WTC11 (cell line): ENCODE results near the gene PBX3. TPM values are rescaled to one million over a fixed set of nuclear protein-coding genes. Genes with fewer than 3 reads are reported as not detected.

Experiments
- ATAC-seq: fragments of 200-7000 bp; cut with Tn5 transposase; 2 replicates; pipeline ENCODE4 v1.10.0; 2021; ENCODE audit warnings: mild to moderate bottlenecking, moderate library complexity
- CTCF ChIA-PET: fragments of 300-600 bp; sonication (Branson Sonifier 250); formaldehyde crosslinking; loops from one replicate; lab custom pipeline; 2021; ENCODE audit warnings: antibody characterized with exemption; lab: Charles Lee
- POLR2A ChIA-PET: fragments of 350-600 bp; sonication (Branson Sonifier 250); formaldehyde crosslinking; loops from one replicate; lab custom pipeline; 2021; ENCODE audit warnings: antibody characterized with exemption; lab: Charles Lee
- DNase-seq: peaks from one replicate; pipeline ENCODE4 v3.0.0; 2021; ENCODE audit warnings: low spot score
- H3K27ac Mint-ChIP-seq: 2 replicates; pipeline ENCODE4 v1.8.0; 2021; ENCODE audit warnings: mixed read lengths
- H3K27me3 Mint-ChIP-seq: 2 replicates; pipeline ENCODE4 v1.8.0; 2021; ENCODE audit warnings: low read depth, mild to moderate bottlenecking, moderate library complexity, mixed read lengths
- H3K36me3 Mint-ChIP-seq: 2 replicates; pipeline ENCODE4 v1.8.0; 2021; ENCODE audit warnings: mixed read lengths
- H3K4me1 Mint-ChIP-seq: 2 replicates; pipeline ENCODE4 v1.8.0; 2022; ENCODE audit warnings: mixed read lengths
- H3K4me3 Mint-ChIP-seq: 2 replicates; pipeline ENCODE4 v1.8.0; 2021; ENCODE audit warnings: mild to moderate bottlenecking, moderate library complexity, mixed read lengths
- H3K9me3 Mint-ChIP-seq: 2 replicates; pipeline ENCODE4 v1.8.0; 2021; ENCODE audit warnings: mixed read lengths
- ATF6 ChIP-seq: sonication (generic); formaldehyde crosslinking; IDR thresholded peaks from 2 replicates; pipeline ENCODE4 v1.8.1; 2023; ENCODE audit warnings: mild to moderate bottlenecking, missing genetic modification reagents
- CREM ChIP-seq: sonication (generic); formaldehyde crosslinking; IDR thresholded peaks from 2 replicates; pipeline ENCODE4 v1.8.1; 2022; ENCODE audit warnings: mild to moderate bottlenecking, missing genetic modification reagents, moderate library complexity
- FOXJ3 ChIP-seq: sonication (generic); formaldehyde crosslinking; IDR thresholded peaks from 2 replicates; pipeline ENCODE4 v1.9.0; 2021; ENCODE audit warnings: missing genetic modification reagents, mild to moderate bottlenecking, borderline replicate concordance
- GTF2I ChIP-seq: fragments of 250-450 bp; sonication (Bioruptor Pico); conservative IDR thresholded peaks from 2 replicates; pipeline ENCODE4 v1.4.0; 2021; ENCODE audit warnings: mild to moderate bottlenecking
- MYBL2 ChIP-seq: sonication (generic); formaldehyde crosslinking; IDR thresholded peaks from 2 replicates; pipeline ENCODE4 v1.8.1; 2023; ENCODE audit warnings: mild to moderate bottlenecking, moderate library complexity, missing genetic modification reagents
- NFYB ChIP-seq: sonication (generic); formaldehyde crosslinking; conservative IDR thresholded peaks from 2 replicates; pipeline ENCODE4 v1.8.0; 2022; ENCODE audit warnings: low read depth, missing genetic modification reagents
- SMAD4 ChIP-seq: sonication (generic); formaldehyde crosslinking; IDR thresholded peaks from 2 replicates; pipeline ENCODE4 v1.8.0; 2022; ENCODE audit warnings: mild to moderate bottlenecking, missing genetic modification reagents
- SOX15 ChIP-seq: fragments of 250-450 bp; sonication (Bioruptor Pico); IDR thresholded peaks from 2 replicates; pipeline ENCODE4 v1.9.0; 2021; ENCODE audit warnings: mild to moderate bottlenecking
- SP1 ChIP-seq: sonication (generic); formaldehyde crosslinking; conservative IDR thresholded peaks from 2 replicates; pipeline ENCODE4 v1.8.1; 2022; ENCODE audit warnings: missing genetic modification reagents
- TP53 ChIP-seq: sonication (generic); formaldehyde crosslinking; IDR thresholded peaks from 2 replicates; pipeline ENCODE4 v1.8.1; 2023; ENCODE audit warnings: mild to moderate bottlenecking, missing genetic modification reagents
- USF1 ChIP-seq: sonication (generic); formaldehyde crosslinking; IDR thresholded peaks from 2 replicates; pipeline ENCODE4 v1.8.0; 2022; ENCODE audit warnings: mild to moderate bottlenecking, missing genetic modification reagents
- ZNF232 ChIP-seq: sonication (generic); formaldehyde crosslinking; IDR thresholded peaks from 2 replicates; pipeline ENCODE4 v1.8.0; 2022; ENCODE audit warnings: mild to moderate bottlenecking, missing genetic modification reagents
- ZNF317 ChIP-seq: sonication (generic); formaldehyde crosslinking; IDR thresholded peaks from 2 replicates; pipeline ENCODE4 v1.8.1; 2023; ENCODE audit warnings: low read depth, mild to moderate bottlenecking, moderate library complexity, missing genetic modification reagents, borderline replicate concordance
- ZNF423 ChIP-seq: fragments of 250-450 bp; sonication (Bioruptor Pico); IDR thresholded peaks from 2 replicates; pipeline ENCODE4 v2.1.2; 2022; ENCODE audit warnings: mild to moderate bottlenecking, moderate library complexity
- total RNA-seq: library from RNA; stranded (reverse); gene quantifications from 3 replicates; pipeline ENCODE4 v1.2.3, GENCODE V29; 2021
- TF ChIP-seq, protein P1 (sequence below): fragments of 200-600 bp; IDR thresholded peaks from 2 replicates; pipeline ENCODE4 v1.8.0; 2022; ENCODE audit warnings: antibody characterized with exemption
- TF ChIP-seq, protein P2 (sequence below): fragments of 250-450 bp; sonication (Bioruptor Pico); IDR thresholded peaks from 2 replicates; pipeline ENCODE4 v1.9.0; 2021; ENCODE audit warnings: moderate library complexity, mild to moderate bottlenecking, inconsistent platforms, borderline replicate concordance
- TF ChIP-seq, protein P3 (sequence below): sonication (generic); formaldehyde crosslinking; IDR thresholded peaks from 2 replicates; pipeline ENCODE4 v1.8.1; 2022; ENCODE audit warnings: mild to moderate bottlenecking, missing genetic modification reagents, moderate library complexity, borderline replicate concordance
- TF ChIP-seq, protein P4 (sequence below): sonication (generic); formaldehyde crosslinking; IDR thresholded peaks from 2 replicates; pipeline ENCODE4 v1.8.1; 2023; ENCODE audit warnings: mild to moderate bottlenecking, missing genetic modification reagents

Gene PBX3
- total RNA-seq, 1 experiment from 2014 or later, result 48.5 TPM

DNA sequence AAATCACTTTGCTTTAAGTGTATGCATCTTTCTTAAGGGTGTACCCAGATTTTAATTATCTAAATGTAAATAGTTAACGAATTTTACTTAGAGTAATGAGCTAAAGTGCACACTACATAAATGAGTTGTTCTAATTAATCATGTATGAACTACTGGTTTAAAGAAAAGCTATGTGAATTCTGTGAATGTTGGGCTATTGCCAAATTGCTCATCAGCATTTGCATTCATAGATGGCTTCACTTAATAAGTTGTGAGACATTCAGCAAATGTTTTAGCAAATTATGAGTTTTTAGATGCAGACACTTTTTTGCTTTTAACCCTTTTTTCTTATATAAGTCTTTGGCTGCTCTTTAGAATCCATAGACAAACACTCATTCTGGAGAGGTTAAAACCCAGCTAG is 175.7 kb downstream of the PBX3 start (continued):
- TF ChIP-seq, protein P1, sequence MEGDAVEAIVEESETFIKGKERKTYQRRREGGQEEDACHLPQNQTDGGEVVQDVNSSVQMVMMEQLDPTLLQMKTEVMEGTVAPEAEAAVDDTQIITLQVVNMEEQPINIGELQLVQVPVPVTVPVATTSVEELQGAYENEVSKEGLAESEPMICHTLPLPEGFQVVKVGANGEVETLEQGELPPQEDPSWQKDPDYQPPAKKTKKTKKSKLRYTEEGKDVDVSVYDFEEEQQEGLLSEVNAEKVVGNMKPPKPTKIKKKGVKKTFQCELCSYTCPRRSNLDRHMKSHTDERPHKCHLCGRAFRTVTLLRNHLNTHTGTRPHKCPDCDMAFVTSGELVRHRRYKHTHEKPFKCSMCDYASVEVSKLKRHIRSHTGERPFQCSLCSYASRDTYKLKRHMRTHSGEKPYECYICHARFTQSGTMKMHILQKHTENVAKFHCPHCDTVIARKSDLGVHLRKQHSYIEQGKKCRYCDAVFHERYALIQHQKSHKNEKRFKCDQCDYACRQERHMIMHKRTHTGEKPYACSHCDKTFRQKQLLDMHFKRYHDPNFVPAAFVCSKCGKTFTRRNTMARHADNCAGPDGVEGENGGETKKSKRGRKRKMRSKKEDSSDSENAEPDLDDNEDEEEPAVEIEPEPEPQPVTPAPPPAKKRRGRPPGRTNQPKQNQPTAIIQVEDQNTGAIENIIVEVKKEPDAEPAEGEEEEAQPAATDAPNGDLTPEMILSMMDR, result no peak
- TF ChIP-seq ZNF232 (CRISPR knock-in tag), result no peak
- TF ChIP-seq, protein P2, sequence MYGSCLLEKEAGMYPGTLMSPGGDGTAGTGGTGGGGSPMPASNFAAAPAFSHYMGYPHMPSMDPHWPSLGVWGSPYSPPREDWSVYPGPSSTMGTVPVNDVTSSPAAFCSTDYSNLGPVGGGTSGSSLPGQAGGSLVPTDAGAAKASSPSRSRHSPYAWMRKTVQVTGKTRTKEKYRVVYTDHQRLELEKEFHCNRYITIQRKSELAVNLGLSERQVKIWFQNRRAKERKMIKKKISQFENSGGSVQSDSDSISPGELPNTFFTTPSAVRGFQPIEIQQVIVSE (CRISPR knock-in tag), result no peak
- no peak for TF ChIP-seq USF1 (CRISPR knock-in tag)
- TF ChIP-seq SOX15 (CRISPR knock-in tag), result no peak
- TF ChIP-seq SMAD4 (CRISPR knock-in tag), result no peak
- TF ChIP-seq GTF2I (CRISPR knock-in tag), result no peak
- TF ChIP-seq MYBL2 (CRISPR knock-in tag), result no peak

DNA sequence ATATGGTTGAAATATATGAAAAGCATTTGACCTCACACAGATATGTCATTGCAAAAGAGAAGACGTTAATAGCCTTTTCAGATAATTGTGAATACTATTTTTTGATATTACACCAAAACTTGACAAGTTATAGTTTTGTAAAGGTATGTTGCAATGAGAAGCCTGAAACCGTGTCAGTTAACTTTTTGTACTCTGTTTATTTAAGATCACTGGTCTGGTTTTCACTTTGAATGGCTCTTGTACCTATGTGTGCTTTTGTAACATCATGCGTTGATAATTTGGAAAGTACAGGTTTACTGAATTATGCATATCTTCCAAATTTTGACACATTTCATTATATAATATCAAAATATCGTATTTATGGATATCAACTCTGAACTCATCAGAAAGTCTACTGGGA is 177.2 kb downstream of the PBX3 start:
- TF ChIP-seq NFYB (CRISPR knock-in tag) (no peak), SP1 (CRISPR knock-in tag) (no peak), FOXJ3 (CRISPR knock-in tag) (no peak), ZNF317 (CRISPR knock-in tag) (no peak), CREM (CRISPR knock-in tag) (no peak), ATF6 (CRISPR knock-in tag) (no peak), ZNF423 (CRISPR knock-in tag) (no peak), ZNF232 (CRISPR knock-in tag) (no peak), TP53 (no peak)
- TF ChIP-seq, protein P3, sequence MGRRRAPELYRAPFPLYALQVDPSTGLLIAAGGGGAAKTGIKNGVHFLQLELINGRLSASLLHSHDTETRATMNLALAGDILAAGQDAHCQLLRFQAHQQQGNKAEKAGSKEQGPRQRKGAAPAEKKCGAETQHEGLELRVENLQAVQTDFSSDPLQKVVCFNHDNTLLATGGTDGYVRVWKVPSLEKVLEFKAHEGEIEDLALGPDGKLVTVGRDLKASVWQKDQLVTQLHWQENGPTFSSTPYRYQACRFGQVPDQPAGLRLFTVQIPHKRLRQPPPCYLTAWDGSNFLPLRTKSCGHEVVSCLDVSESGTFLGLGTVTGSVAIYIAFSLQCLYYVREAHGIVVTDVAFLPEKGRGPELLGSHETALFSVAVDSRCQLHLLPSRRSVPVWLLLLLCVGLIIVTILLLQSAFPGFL (CRISPR knock-in tag), result no peak
- TF ChIP-seq, protein P4, sequence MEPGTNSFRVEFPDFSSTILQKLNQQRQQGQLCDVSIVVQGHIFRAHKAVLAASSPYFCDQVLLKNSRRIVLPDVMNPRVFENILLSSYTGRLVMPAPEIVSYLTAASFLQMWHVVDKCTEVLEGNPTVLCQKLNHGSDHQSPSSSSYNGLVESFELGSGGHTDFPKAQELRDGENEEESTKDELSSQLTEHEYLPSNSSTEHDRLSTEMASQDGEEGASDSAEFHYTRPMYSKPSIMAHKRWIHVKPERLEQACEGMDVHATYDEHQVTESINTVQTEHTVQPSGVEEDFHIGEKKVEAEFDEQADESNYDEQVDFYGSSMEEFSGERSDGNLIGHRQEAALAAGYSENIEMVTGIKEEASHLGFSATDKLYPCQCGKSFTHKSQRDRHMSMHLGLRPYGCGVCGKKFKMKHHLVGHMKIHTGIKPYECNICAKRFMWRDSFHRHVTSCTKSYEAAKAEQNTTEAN (CRISPR knock-in tag), result no peak
- H3K36me3 Mint-ChIP-seq, result peaks cover 6% of the 10 kb centered on the region
- ATAC-seq (no peak), DNase-seq (no peak)
- no peaks in the 10 kb centered on the region for H3K27me3 Mint-ChIP-seq
- POLR2A ChIA-PET, result no interaction called here
- no peaks in the 10 kb centered on the region for H3K9me3 Mint-ChIP-seq
- peaks cover 24% of the 10 kb centered on the region for H3K4me1 Mint-ChIP-seq
- no peak overlapping the region for H3K27ac Mint-ChIP-seq
- CTCF ChIA-PET, result no interaction called here
- H3K4me3 Mint-ChIP-seq, result no peak overlapping the region
